Mucosa of descending colon (tissue), 3 donors: ENCODE data around the gene PHF21B. TPM values are rescaled to one million over a fixed set of nuclear protein-coding genes. Genes with fewer than 3 reads are reported as not detected.

Experiments
- ATAC-seq: fragments of 200-7000 bp; cut with Tn5 transposase; one replicate; pipeline ENCODE4 v1.9.1; 2020; ENCODE audit warnings: mild to moderate bottlenecking, moderate library complexity
- DNase-seq, 3 donors: peaks; one replicate each; pipeline ENCODE4 v3.0.0-alpha.2; 2020
- H3K36me3 ChIP-seq: fragments of 200-600 bp; one replicate; pipeline ENCODE4 v1.8.0; 2021; ENCODE audit warnings: low read depth, mild to moderate bottlenecking
- H3K4me1 ChIP-seq: fragments of 200-600 bp; one replicate; pipeline ENCODE4 v1.8.0; 2021; ENCODE audit warnings: low read depth, mild to moderate bottlenecking
- H3K4me3 ChIP-seq: fragments of 200-600 bp; one replicate; pipeline ENCODE4 v1.8.0; 2021; ENCODE audit warnings: mild to moderate bottlenecking
- H3K9me3 ChIP-seq: fragments of 200-600 bp; one replicate; pipeline ENCODE4 v1.8.0; 2021; ENCODE audit warnings: mild to moderate bottlenecking
- CTCF ChIP-seq: fragments of 200-600 bp; IDR thresholded peaks from one replicate; pipeline ENCODE4 v1.8.0; 2022; ENCODE audit warnings: antibody characterized with exemption, mild to moderate bottlenecking
- intact Hi-C, 2 donors: fragments of 100-400 bp; cut with DNase I in 1 of 2; cut with micrococcal nuclease in 1 of 2; formaldehyde crosslinking; loops; one replicate each; pipeline versions ENCODE4 v1.11.0 to v1.11.1; 2022; cut with DNase I, micrococcal nuclease
- total RNA-seq, 3 donors: library from RNA; stranded (reverse); fragmentation: NEBNext Ultra II Directional in 2 of 3; extraction: Animal tissue kit (Norgen Biotek cat#: 25700) in 2 of 3; gene quantifications; one replicate each; pipeline versions ENCODE4 v1.2.1 to v1.2.4, GENCODE V29; 2021 to 2023
- donor health status: DM: no; HTN: no; CAD: no; lungs with moderate emphysema.
- donor health status: DM: no; HTN: no; CAD: no.
- donor health status: DM: no; HTN: yes; CAD: no.

Gene PHF21B
- total RNA-seq, 3 donors from 2014 or later = 0.41 TPM; not detected in 2

- ATAC-seq (no peak), DNase-seq (no peak)
- no peak for TF ChIP-seq CTCF
- Histone ChIP-seq H3K4me1 (no peaks in the 10 kb centered on the region), H3K9me3 (no peaks in the 10 kb centered on the region), H3K4me3 (no peak overlapping the region), H3K36me3 (no peaks in the 10 kb centered on the region)
- intact Hi-C loops = no loop called here
Observed at GRCh38 chr22:44999687-45000086, 10.1 kb downstream of the PHF21B start.

- ATAC-seq = no peak
- Histone ChIP-seq H3K4me1 (no peaks in the 10 kb centered on the region), H3K36me3 (no peaks in the 10 kb centered on the region), H3K4me3 (no peak overlapping the region), H3K9me3 (no peaks in the 10 kb centered on the region)
- DNase-seq = no peak
- no peak for TF ChIP-seq CTCF
- intact Hi-C loops = no loop called here
Observed at GRCh38 chr22:44999231-44999630, 10.6 kb downstream of the PHF21B start.

GRCh38 chr22:44998296-44998695, 11.5 kb downstream of the PHF21B start:
- no peak for TF ChIP-seq CTCF

GRCh38 chr22:44997060-44997459, 12.7 kb downstream of the PHF21B start:
- no peaks in the 10 kb centered on the region for H3K9me3 ChIP-seq
- H3K36me3 ChIP-seq = no peaks in the 10 kb centered on the region
- no peak overlapping the region for H3K4me3 ChIP-seq
- intact Hi-C loops = no loop called here
- no peaks in the 10 kb centered on the region for H3K4me1 ChIP-seq
- TF ChIP-seq CTCF = no peak
- DNase-seq = no peak
- ATAC-seq = no peak

More at GRCh38 chr22:44998296-44998695, 11.5 kb downstream of the PHF21B start:
- Histone ChIP-seq H3K9me3 (no peaks in the 10 kb centered on the region), H3K4me1 (no peaks in the 10 kb centered on the region), H3K4me3 (no peak overlapping the region), H3K36me3 (no peaks in the 10 kb centered on the region)
- no peak for DNase-seq
- ATAC-seq = no peak
- intact Hi-C loops = no loop called here

GRCh38 chr22:44996648-44997047, 13.2 kb downstream of the PHF21B start:
- Histone ChIP-seq H3K36me3 (no peaks in the 10 kb centered on the region), H3K9me3 (no peaks in the 10 kb centered on the region), H3K4me1 (no peaks in the 10 kb centered on the region), H3K4me3 (no peak overlapping the region)
- DNase-seq = no peak
- TF ChIP-seq CTCF = no peak
- ATAC-seq = no peak
- intact Hi-C loops = no loop called here

GRCh38 chr22:44996120-44996519, 13.7 kb downstream of the PHF21B start:
- TF ChIP-seq CTCF = no peak
- no peak overlapping the region for H3K4me3 ChIP-seq
- ATAC-seq (no peak), DNase-seq (no peak)
- H3K9me3 ChIP-seq = no peaks in the 10 kb centered on the region
- intact Hi-C loops = no loop called here
- H3K36me3 ChIP-seq = no peaks in the 10 kb centered on the region
- H3K4me1 ChIP-seq = no peaks in the 10 kb centered on the region
